ENCODE data around the gene FUT9.

- TF ChIP-seq CTCF (conservative IDR thresholded peaks at IDR 0.05; ENCODE audit: low read length): no peak
- no peak for TF ChIP-seq EZH2phosphoT487 (IDR thresholded peaks at IDR 0.05; ENCODE audit: borderline replicate concordance)
Measured at GRCh38 chr6:96002576-96002910, 13.2 kb upstream of the FUT9 start.
